Measurements from ENCODE around the gene SHROOM4.
A peak's percentile ranks its signal among the peaks of the same experiment; 100 is the strongest.

Gene SHROOM4

GRCh38 chrX:50707955-50708699 lies 105.9 kb downstream of the SHROOM4 start:
- DNase-seq (ENCODE audit: low read depth in 1 of 2, low spot score in 1 of 2) = no peak

GRCh38 chrX:50707405-50707804 lies 106.6 kb downstream of the SHROOM4 start:
- no peak for DNase-seq (ENCODE audit: low read depth in 1 of 2, low spot score in 1 of 2)

GRCh38 chrX:50705042-50705441 lies 109.0 kb downstream of the SHROOM4 start:
- DNase-seq (ENCODE audit: low read depth in 1 of 2, low spot score in 1 of 2) = no peak

GRCh38 chrX:50704360-50704759 lies 109.6 kb downstream of the SHROOM4 start:
- DNase-seq (ENCODE audit: low read depth in 1 of 2, low spot score in 1 of 2) = no peak

GRCh38 chrX:50700921-50701320 lies 113.1 kb downstream of the SHROOM4 start:
- DNase-seq (ENCODE audit: low read depth in 1 of 2, low spot score in 1 of 2) = no peak

GRCh38 chrX:50698944-50699343 lies 115.0 kb downstream of the SHROOM4 start:
- DNase-seq (ENCODE audit: low read depth in 1 of 2, low spot score in 1 of 2) = no peak

GRCh38 chrX:50697691-50698090 lies 116.3 kb downstream of the SHROOM4 start:
- DNase-seq (ENCODE audit: low read depth in 1 of 2, low spot score in 1 of 2) = no peak

GRCh38 chrX:50691820-50692219 lies 122.2 kb downstream of the SHROOM4 start:
- DNase-seq (ENCODE audit: low read depth in 1 of 2, low spot score in 1 of 2) = peak in 1 of 2 donors; percentile 11

GRCh38 chrX:50684871-50685270 lies 129.1 kb downstream of the SHROOM4 start:
- DNase-seq (ENCODE audit: low read depth in 1 of 2, low spot score in 1 of 2) = no peak

- DNase-seq (ENCODE audit: low read depth in 1 of 2, low spot score in 1 of 2) = no peak
Measured at GRCh38 chrX:50680990-50681389, 133.0 kb downstream of the SHROOM4 start.

GRCh38 chrX:50677789-50678188 lies 136.2 kb downstream of the SHROOM4 start:
- no peak for DNase-seq (ENCODE audit: low read depth in 1 of 2, low spot score in 1 of 2)

- no peak for DNase-seq (ENCODE audit: low read depth in 1 of 2, low spot score in 1 of 2)
Measured at GRCh38 chrX:50671661-50672060, 142.3 kb downstream of the SHROOM4 start.

- no peak for DNase-seq (ENCODE audit: low read depth in 1 of 2, low spot score in 1 of 2)
Measured at GRCh38 chrX:50668860-50669259, 145.1 kb downstream of the SHROOM4 start.

- no peak for DNase-seq (ENCODE audit: low read depth in 1 of 2, low spot score in 1 of 2)
Measured at GRCh38 chrX:50648156-50648555, 165.8 kb downstream of the SHROOM4 start.

- DNase-seq (ENCODE audit: low read depth in 1 of 2, low spot score in 1 of 2) = no peak
Measured at GRCh38 chrX:50644496-50644895, 169.5 kb downstream of the SHROOM4 start.

GRCh38 chrX:50643525-50644137 lies 170.4 kb downstream of the SHROOM4 start:
- no peak for DNase-seq (ENCODE audit: low read depth in 1 of 2, low spot score in 1 of 2)

- DNase-seq (ENCODE audit: low read depth in 1 of 2, low spot score in 1 of 2) = no peak
Measured at GRCh38 chrX:50638123-50638522, 175.9 kb downstream of the SHROOM4 start.

GRCh38 chrX:50635817-50636365 lies 178.1 kb downstream of the SHROOM4 start:
- no peak for DNase-seq (ENCODE audit: low read depth in 1 of 2, low spot score in 1 of 2)

GRCh38 chrX:50635162-50635561 lies 178.8 kb downstream of the SHROOM4 start:
- no peak for DNase-seq (ENCODE audit: low read depth in 1 of 2, low spot score in 1 of 2)

- no peak for DNase-seq (ENCODE audit: low read depth in 1 of 2, low spot score in 1 of 2)
Measured at GRCh38 chrX:50629774-50630173, 184.2 kb downstream of the SHROOM4 start.

- no peak for DNase-seq (ENCODE audit: low read depth in 1 of 2, low spot score in 1 of 2)
Measured at GRCh38 chrX:50627696-50628095, 186.3 kb downstream of the SHROOM4 start.

- DNase-seq (ENCODE audit: low read depth in 1 of 2, low spot score in 1 of 2) = no peak
Measured at GRCh38 chrX:50626432-50626831, 187.6 kb downstream of the SHROOM4 start.

GRCh38 chrX:50622751-50623150 lies 191.2 kb downstream of the SHROOM4 start:
- no peak for DNase-seq (ENCODE audit: low read depth in 1 of 2, low spot score in 1 of 2)
